ENCODE measurements around the gene GATB. TPM values are rescaled to one million over a fixed set of nuclear protein-coding genes. Genes with fewer than 3 reads are reported as not detected.

GATB gene
- total and polyA plus RNA-seq, 2 donors (not counting 1 experiment from before 2014, with no cell fraction given): 11.6 to 19.2 TPM

DNA sequence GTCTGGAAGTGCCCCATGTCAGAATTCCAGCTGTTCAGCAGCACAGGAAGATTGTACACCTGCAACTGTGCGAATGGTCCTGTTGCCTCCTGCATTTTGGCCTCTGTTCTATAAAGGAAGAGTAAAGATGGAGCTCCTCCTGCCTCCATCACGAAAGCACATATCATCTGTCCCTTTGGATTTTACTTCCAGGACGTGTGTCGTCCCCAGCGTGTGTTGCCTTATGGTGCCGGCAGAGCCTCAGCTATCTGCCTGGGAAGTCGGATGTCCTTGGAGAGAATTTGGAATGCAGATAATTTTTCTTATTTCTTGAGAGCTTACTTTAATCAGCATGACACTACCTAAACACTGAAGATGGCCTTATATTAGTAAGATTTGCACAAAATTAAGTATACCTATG lies 97.7 kb downstream of the GATB start:
- POLR2A ChIA-PET: no interaction called here
- WGBS (ENCODE audit: insufficient coverage): 98% methylated on average over 6 of the region's 7 CpGs

DNA sequence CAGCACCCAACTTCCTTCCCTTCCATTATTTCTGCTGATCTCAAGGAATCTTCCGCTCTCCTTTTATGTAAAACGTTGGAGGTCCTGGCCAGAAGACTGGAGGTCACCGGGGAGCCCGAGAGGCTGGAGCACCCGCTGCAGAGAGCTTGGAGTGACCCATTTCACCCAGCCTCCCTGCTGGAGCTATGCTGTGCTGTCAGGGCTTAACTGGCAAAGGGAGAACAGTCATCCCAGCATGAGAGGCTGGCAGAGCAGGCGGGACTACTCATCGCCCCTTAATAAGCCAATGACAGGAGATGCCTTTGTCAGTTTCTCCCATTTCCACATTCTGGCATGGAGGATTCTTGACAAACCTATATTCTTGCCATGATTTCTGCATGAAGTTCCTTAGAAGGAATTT lies 98.9 kb downstream of the GATB start:
- CTCF ChIA-PET: no interaction called here
- no peak overlapping the region for H3K27ac Mint-ChIP-seq
- no peak for TF ChIP-seq CTCF (IDR thresholded peaks at IDR 0.05)
- TF ChIP-seq EZH2 (IDR thresholded peaks at IDR 0.05; ENCODE audit: borderline replicate concordance, insufficient read depth, low read depth, low read length, poor library complexity, severe bottlenecking): no peak

More for the DNA sequence above, 97.7 kb downstream of the GATB start:
- intact Hi-C loops (cut with micrococcal nuclease): no loop called here
- no peak overlapping the region for H3K27ac Mint-ChIP-seq
- H3K9ac ChIP-seq (ENCODE audit: low read length): no peak overlapping the region
- no peak overlapping the region for H3K4me3 ChIP-seq (ENCODE audit: control extremely low read depth in 1 of 5, extremely low read depth in 1 of 5, insufficient read depth in 1 of 5, low read depth in 2 of 5, low read length in 4 of 5)
- no peak overlapping the region for H3K4me3 Mint-ChIP-seq
- H3K27me3 Mint-ChIP-seq: no peaks in the 10 kb centered on the region
- no peak overlapping the region for H3K4me2 ChIP-seq (replicated peaks; ENCODE audit: low read depth, low read length, poor library complexity, severe bottlenecking)
- H3K4me1 Mint-ChIP-seq: no peaks in the 10 kb centered on the region
- H2AFZ ChIP-seq (ENCODE audit: insufficient read depth, low read depth, low read length, poor library complexity, severe bottlenecking): no peak overlapping the region
- H3K9me3 Mint-ChIP-seq (ENCODE audit: insufficient read depth): no peaks in the 10 kb centered on the region
- DNase-seq (no peak), ATAC-seq (ENCODE audit: low read depth) (no peak)
- H3K27me3 ChIP-seq (replicated peaks in 1 of 4; ENCODE audit: control extremely low read depth in 1 of 4, control insufficient read depth in 3 of 4, insufficient read depth in 4 of 4, low read length in 3 of 4): no peaks in the 10 kb centered on the region
- no peak overlapping the region for H3K27ac ChIP-seq (ENCODE audit: low read length in 2 of 2)
- no peaks in the 10 kb centered on the region for H3K36me3 ChIP-seq (replicated peaks in 1 of 2; ENCODE audit: control extremely low read depth in 1 of 2, control insufficient read depth in 1 of 2, extremely low read depth in 1 of 2, insufficient read depth in 2 of 2, low read length in 1 of 2)
- no peaks in the 10 kb centered on the region for H3K4me1 ChIP-seq (ENCODE audit: control insufficient read depth in 2 of 2, insufficient read depth in 2 of 2, low read length in 2 of 2)
- H3K79me2 ChIP-seq (ENCODE audit: control insufficient read depth, insufficient read depth, low read length): no peaks in the 10 kb centered on the region
- CTCF ChIA-PET: no interaction called here
- no peak for TF ChIP-seq EZH2 (IDR thresholded peaks at IDR 0.05; ENCODE audit: borderline replicate concordance, insufficient read depth, low read depth, low read length, poor library complexity, severe bottlenecking)
- TF ChIP-seq CTCF (IDR thresholded peaks at IDR 0.05): no peak
- no peaks in the 10 kb centered on the region for H4K20me1 ChIP-seq (ENCODE audit: control insufficient read depth, insufficient read depth, low read length, poor library complexity, severe bottlenecking)
- H3K9me3 ChIP-seq (ENCODE audit: control extremely low read depth in 1 of 3, control insufficient read depth in 2 of 3, insufficient read depth in 1 of 3, low read length in 2 of 3): no peaks in the 10 kb centered on the region

More for the DNA sequence above, 98.9 kb downstream of the GATB start:
- Histone ChIP-seq H3K27me3 (replicated peaks in 1 of 4; ENCODE audit: control extremely low read depth in 1 of 4, control insufficient read depth in 3 of 4, insufficient read depth in 4 of 4, low read length in 3 of 4) (no peaks in the 10 kb centered on the region), H4K20me1 (ENCODE audit: control insufficient read depth, insufficient read depth, low read length, poor library complexity, severe bottlenecking) (no peaks in the 10 kb centered on the region), H3K27ac (ENCODE audit: low read length in 2 of 2) (no peak overlapping the region), H3K4me3 (ENCODE audit: control extremely low read depth in 1 of 5, extremely low read depth in 1 of 5, insufficient read depth in 1 of 5, low read depth in 2 of 5, low read length in 4 of 5) (no peak overlapping the region), H3K4me2 (replicated peaks; ENCODE audit: low read depth, low read length, poor library complexity, severe bottlenecking) (no peak overlapping the region), H3K79me2 (ENCODE audit: control insufficient read depth, insufficient read depth, low read length) (no peaks in the 10 kb centered on the region), H3K9ac (ENCODE audit: low read length) (no peak overlapping the region), H3K36me3 (replicated peaks in 1 of 2; ENCODE audit: control extremely low read depth in 1 of 2, control insufficient read depth in 1 of 2, extremely low read depth in 1 of 2, insufficient read depth in 2 of 2, low read length in 1 of 2) (no peaks in the 10 kb centered on the region), H3K9me3 (ENCODE audit: control extremely low read depth in 1 of 3, control insufficient read depth in 2 of 3, insufficient read depth in 1 of 3, low read length in 2 of 3) (no peaks in the 10 kb centered on the region), H2AFZ (ENCODE audit: insufficient read depth, low read depth, low read length, poor library complexity, severe bottlenecking) (no peak overlapping the region), H3K4me1 (ENCODE audit: control insufficient read depth in 2 of 2, insufficient read depth in 2 of 2, low read length in 2 of 2) (no peaks in the 10 kb centered on the region)
- intact Hi-C loops (cut with micrococcal nuclease): no loop called here
- Mint-ChIP-seq H3K4me3 (no peak overlapping the region), H3K4me1 (no peaks in the 10 kb centered on the region), H3K27me3 (no peaks in the 10 kb centered on the region), H3K9me3 (ENCODE audit: insufficient read depth) (no peaks in the 10 kb centered on the region)
- WGBS (ENCODE audit: insufficient coverage): 82% methylated on average over 7 of the region's 7 CpGs
- ATAC-seq (ENCODE audit: low read depth): no peak
- no peak for DNase-seq
- POLR2A ChIA-PET: no interaction called here
